Measurements from ENCODE around the gene EFCAB14.
"Not testable (repeated sequence)": the region's sequence is repeated elsewhere in the genome, so short reads cannot be mapped to it uniquely, and the experiment has no call there.

The EFCAB14 gene

DNA sequence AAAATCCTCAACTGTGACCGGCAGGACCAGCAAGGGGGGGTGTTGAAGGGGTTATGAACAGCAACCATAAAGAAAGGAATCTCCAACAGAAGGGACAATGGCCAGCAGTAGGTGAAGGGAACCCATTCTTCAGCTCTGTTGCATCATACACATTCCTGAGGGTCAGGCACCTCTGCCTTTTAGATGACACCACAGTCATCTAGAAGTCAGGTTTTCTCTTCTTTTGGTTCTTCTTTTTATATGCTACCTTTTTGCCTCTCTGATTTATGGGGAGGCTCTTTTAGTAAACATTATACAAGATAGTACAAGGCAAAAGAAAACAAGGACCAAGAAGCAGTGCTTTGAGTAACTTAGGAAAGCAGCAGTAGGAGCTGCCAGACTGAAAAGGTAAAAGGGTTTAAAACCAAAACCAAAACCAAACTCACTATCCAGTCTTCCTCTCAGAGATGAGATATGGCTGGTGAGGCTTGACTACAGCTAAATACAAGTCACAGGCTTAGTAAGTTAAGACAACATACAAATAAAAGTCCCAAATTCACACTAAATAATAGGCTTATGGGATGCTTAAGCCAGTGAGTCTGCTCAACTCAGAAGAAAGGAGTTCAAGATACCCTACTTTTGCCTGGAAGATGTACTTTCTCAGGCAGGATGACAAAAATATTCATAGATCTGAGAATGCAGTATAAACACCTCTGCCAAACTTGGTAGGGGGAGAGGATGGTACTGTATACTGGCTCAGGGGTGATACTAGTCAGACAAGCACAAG, 43.2 kb downstream of the EFCAB14 start:
- H3K27ac ChIP-seq (ENCODE audit: insufficient read depth, low read depth, low read length, poor library complexity, severe bottlenecking): peak overlapping the region; percentile 6
- H3K36me3 ChIP-seq (ENCODE audit: control insufficient read depth, insufficient read depth, low read length): no peaks in the 10 kb centered on the region
- H3K27me3 ChIP-seq (ENCODE audit: control insufficient read depth, insufficient read depth, low read length, poor library complexity, severe bottlenecking): no peaks in the 10 kb centered on the region
- 67 to 71% methylated on average over 1 of the region's 1 CpG for WGBS, 2 experiments
- no peak overlapping the region for H3K4me3 ChIP-seq (ENCODE audit: insufficient read depth, low read depth, low read length)
- no peaks in the 10 kb centered on the region for H3K9me3 ChIP-seq (ENCODE audit: control insufficient read depth, low read length)
- H3K4me1 ChIP-seq (ENCODE audit: control insufficient read depth, insufficient read depth, low read length): no peaks in the 10 kb centered on the region

DNA sequence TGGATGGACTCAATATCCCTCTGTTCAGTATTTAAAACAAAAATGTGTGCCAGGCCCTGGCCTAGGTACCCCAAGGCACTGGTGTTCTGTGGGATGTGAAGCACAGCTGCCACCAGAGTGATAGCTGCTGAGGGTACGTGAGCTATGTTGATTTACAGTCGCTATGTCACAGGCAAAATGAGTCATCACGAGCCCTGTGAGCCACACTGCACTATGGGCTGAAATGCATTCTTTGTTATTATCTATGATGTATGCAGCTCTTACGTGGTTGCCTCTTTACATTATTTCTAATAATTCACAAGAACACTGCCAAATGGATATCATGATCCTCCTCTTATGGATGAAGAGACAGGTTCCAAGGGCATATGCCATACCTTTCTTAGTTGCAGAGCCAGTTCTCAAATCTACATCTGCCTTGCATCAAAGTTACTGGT, 45.1 kb downstream of the EFCAB14 start:
- 72 to 93% methylated on average over 3 to 4 of the region's 4 CpGs for WGBS, 2 experiments
- Histone ChIP-seq H3K9me3 (ENCODE audit: control insufficient read depth, low read length) (no peaks in the 10 kb centered on the region), H3K4me1 (ENCODE audit: control insufficient read depth, insufficient read depth, low read length) (no peaks in the 10 kb centered on the region), H3K4me3 (ENCODE audit: insufficient read depth, low read depth, low read length) (no peak overlapping the region), H3K27me3 (ENCODE audit: control insufficient read depth, insufficient read depth, low read length, poor library complexity, severe bottlenecking) (no peaks in the 10 kb centered on the region), H3K27ac (ENCODE audit: insufficient read depth, low read depth, low read length, poor library complexity, severe bottlenecking) (no peak overlapping the region), H3K36me3 (ENCODE audit: control insufficient read depth, insufficient read depth, low read length) (no peaks in the 10 kb centered on the region)

- no peaks in the 10 kb centered on the region for H3K36me3 ChIP-seq (ENCODE audit: control insufficient read depth, insufficient read depth, low read length)
- no peaks in the 10 kb centered on the region for H3K27me3 ChIP-seq (ENCODE audit: control insufficient read depth, insufficient read depth, low read length, poor library complexity, severe bottlenecking)
- H3K4me1 ChIP-seq (ENCODE audit: control insufficient read depth, insufficient read depth, low read length): peaks cover 3% of the 10 kb centered on the region
- H3K4me3 ChIP-seq (ENCODE audit: insufficient read depth, low read depth, low read length): no peak overlapping the region
- WGBS, 2 experiments: 61 to 69% methylated on average over 8 of the region's 8 CpGs
- no peaks in the 10 kb centered on the region for H3K9me3 ChIP-seq (ENCODE audit: control insufficient read depth, low read length)
- no peak overlapping the region for H3K27ac ChIP-seq (ENCODE audit: insufficient read depth, low read depth, low read length, poor library complexity, severe bottlenecking)
Observed at GRCh38 chr1:46672696-46673095, 46.2 kb downstream of the EFCAB14 start.

DNA sequence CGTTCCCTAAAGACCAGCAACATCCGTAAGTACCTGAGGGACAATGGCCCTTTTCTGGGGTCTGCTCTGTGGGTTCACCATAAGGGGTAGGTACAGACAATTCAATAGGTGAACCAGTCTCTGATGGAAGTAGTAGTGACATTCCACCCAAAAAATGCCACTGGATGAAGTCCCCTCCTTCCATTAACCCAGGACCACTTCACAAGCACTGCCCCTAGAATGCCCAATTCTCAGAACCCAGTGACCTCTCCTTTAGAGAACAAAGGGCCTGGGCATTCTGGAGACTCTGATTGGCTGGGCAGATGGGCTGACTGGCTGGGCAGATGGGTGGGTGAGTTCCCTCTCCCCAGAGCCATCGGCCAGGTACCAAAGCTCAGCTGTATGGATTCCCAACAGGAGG, 47.4 kb downstream of the EFCAB14 start, which contains the start of gene TEX38:
TSS of gene TEX38 (plus strand) at position 301 of the 400 bp plus-strand sequence. CDS start at position 382, 81 bp downstream.
- 95 to 97% methylated on average over 3 of the region's 3 CpGs for WGBS, 2 experiments
- Histone ChIP-seq H3K4me3 (ENCODE audit: insufficient read depth, low read depth, low read length) (no peak within 1 kb of the TSS), H3K9me3 (ENCODE audit: control insufficient read depth, low read length) (no peaks in the 10 kb centered on the region), H3K27ac (ENCODE audit: insufficient read depth, low read depth, low read length, poor library complexity, severe bottlenecking) (no peak within 1 kb of the TSS), H3K36me3 (ENCODE audit: control insufficient read depth, insufficient read depth, low read length) (no peaks in the 10 kb centered on the region), H3K27me3 (ENCODE audit: control insufficient read depth, insufficient read depth, low read length, poor library complexity, severe bottlenecking) (no peaks in the 10 kb centered on the region), H3K4me1 (ENCODE audit: control insufficient read depth, insufficient read depth, low read length) (peaks cover 11% of the 10 kb centered on the region)

GRCh38 chr1:46670134-46670533, 48.8 kb downstream of the EFCAB14 start:
- peaks cover 21% of the 10 kb centered on the region for H3K4me1 ChIP-seq (ENCODE audit: control insufficient read depth, insufficient read depth, low read length)
- no peaks in the 10 kb centered on the region for H3K27me3 ChIP-seq (ENCODE audit: control insufficient read depth, insufficient read depth, low read length, poor library complexity, severe bottlenecking)
- no peak overlapping the region for H3K4me3 ChIP-seq (ENCODE audit: insufficient read depth, low read depth, low read length)
- 90 to 98% methylated on average over 1 of the region's 1 CpG for WGBS, 2 experiments
- H3K9me3 ChIP-seq (ENCODE audit: control insufficient read depth, low read length): no peaks in the 10 kb centered on the region
- no peak overlapping the region for H3K27ac ChIP-seq (ENCODE audit: insufficient read depth, low read depth, low read length, poor library complexity, severe bottlenecking)
- no peaks in the 10 kb centered on the region for H3K36me3 ChIP-seq (ENCODE audit: control insufficient read depth, insufficient read depth, low read length)

- WGBS, 2 experiments: 2% methylated on average over 96 of the region's 96 CpGs
- H3K4me1 ChIP-seq (ENCODE audit: control insufficient read depth, insufficient read depth, low read length): peaks cover 21% of the 10 kb centered on the region
- peaks cover 8% of the 10 kb centered on the region for H3K36me3 ChIP-seq (ENCODE audit: control insufficient read depth, insufficient read depth, low read length)
- peak within 1 kb of the TSS; percentile 88 for H3K4me3 ChIP-seq (ENCODE audit: insufficient read depth, low read depth, low read length)
- H3K27ac ChIP-seq (ENCODE audit: insufficient read depth, low read depth, low read length, poor library complexity, severe bottlenecking): peak within 1 kb of the TSS; percentile 53
- H3K9me3 ChIP-seq (ENCODE audit: control insufficient read depth, low read length): no peaks in the 10 kb centered on the region
- H3K27me3 ChIP-seq (ENCODE audit: control insufficient read depth, insufficient read depth, low read length, poor library complexity, severe bottlenecking): no peaks in the 10 kb centered on the region
Observed at GRCh38 chr1:46667782-46668760, 50.8 kb downstream of the EFCAB14 start, which contains the start of gene ATPAF1. ATPAF1 (minus strand) TSS chr1:46668364; CDS start chr1:46668322, 42 bp downstream.

GRCh38 chr1:46665983-46666382, 52.9 kb downstream of the EFCAB14 start:
- peaks cover 21% of the 10 kb centered on the region for H3K4me1 ChIP-seq (ENCODE audit: control insufficient read depth, insufficient read depth, low read length)
- H3K9me3 ChIP-seq (ENCODE audit: control insufficient read depth, low read length): no peaks in the 10 kb centered on the region
- peaks cover 8% of the 10 kb centered on the region for H3K36me3 ChIP-seq (ENCODE audit: control insufficient read depth, insufficient read depth, low read length)
- no peak overlapping the region for H3K4me3 ChIP-seq (ENCODE audit: insufficient read depth, low read depth, low read length)
- H3K27me3 ChIP-seq (ENCODE audit: control insufficient read depth, insufficient read depth, low read length, poor library complexity, severe bottlenecking): no peaks in the 10 kb centered on the region
- WGBS, 2 experiments: 26 to 31% methylated on average over 2 of the region's 2 CpGs
- no peak overlapping the region for H3K27ac ChIP-seq (ENCODE audit: insufficient read depth, low read depth, low read length, poor library complexity, severe bottlenecking)

DNA sequence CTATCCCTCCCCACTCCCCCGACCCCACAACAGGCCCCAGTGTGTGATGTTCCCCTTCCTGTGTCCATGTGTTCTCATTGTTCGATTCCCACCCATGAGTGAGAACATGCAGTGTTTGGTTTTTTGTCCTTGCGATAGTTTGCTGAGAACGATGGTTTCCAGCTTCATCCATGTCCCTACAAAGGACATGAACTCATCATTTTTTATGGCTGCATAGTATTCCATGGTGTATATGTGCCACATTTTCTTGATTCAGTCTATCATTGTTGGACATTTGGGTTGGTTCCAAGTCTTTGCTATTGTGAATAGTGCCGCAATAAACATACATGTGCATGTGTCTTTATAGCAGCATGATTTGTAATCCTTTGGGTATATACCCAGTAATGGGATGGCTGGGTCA, 56.0 kb downstream of the EFCAB14 start:
- not testable (repeated sequence) for H3K27ac ChIP-seq (ENCODE audit: insufficient read depth, low read depth, low read length, poor library complexity, severe bottlenecking); H3K4me3 ChIP-seq (ENCODE audit: insufficient read depth, low read depth, low read length); H3K9me3 ChIP-seq (ENCODE audit: control insufficient read depth, low read length); H3K27me3 ChIP-seq (ENCODE audit: control insufficient read depth, insufficient read depth, low read length, poor library complexity, severe bottlenecking)
- peaks cover 13% of the 10 kb centered on the region for H3K36me3 ChIP-seq (ENCODE audit: control insufficient read depth, insufficient read depth, low read length)
- peaks cover 18% of the 10 kb centered on the region for H3K4me1 ChIP-seq (ENCODE audit: control insufficient read depth, insufficient read depth, low read length)
- WGBS, 2 experiments: 100% methylated on average over 1 of the region's 5 CpGs

DNA sequence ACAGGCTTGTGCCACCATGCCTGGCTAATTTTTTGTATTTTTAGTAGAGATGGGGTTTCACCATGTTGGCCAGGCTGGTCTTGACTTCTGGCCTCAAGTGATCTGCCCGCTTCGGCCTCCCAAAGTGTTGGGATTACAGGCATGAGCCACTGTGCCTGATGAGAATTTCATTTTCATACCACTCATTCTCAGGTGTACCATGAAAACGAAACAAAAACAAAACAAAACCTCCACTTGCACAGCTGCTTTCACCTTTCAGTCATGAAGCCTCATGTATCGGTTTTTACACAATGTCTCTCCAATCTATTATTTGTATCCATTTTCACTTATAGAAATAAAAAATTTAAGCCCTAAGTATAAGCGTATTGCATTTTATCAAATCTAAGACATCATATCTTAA, 58.8 kb downstream of the EFCAB14 start:
- H3K27ac ChIP-seq (ENCODE audit: insufficient read depth, low read depth, low read length, poor library complexity, severe bottlenecking); H3K9me3 ChIP-seq (ENCODE audit: control insufficient read depth, low read length); H3K4me1 ChIP-seq (ENCODE audit: control insufficient read depth, insufficient read depth, low read length); H3K27me3 ChIP-seq (ENCODE audit: control insufficient read depth, insufficient read depth, low read length, poor library complexity, severe bottlenecking); H3K4me3 ChIP-seq (ENCODE audit: insufficient read depth, low read depth, low read length): not testable (repeated sequence)
- H3K36me3 ChIP-seq (ENCODE audit: control insufficient read depth, insufficient read depth, low read length): peaks cover 23% of the 10 kb centered on the region
- WGBS, 2 experiments: 97% methylated on average over 4 to 5 of the region's 5 CpGs

- Histone ChIP-seq H3K4me3 (ENCODE audit: insufficient read depth, low read depth, low read length) (no peak overlapping the region), H3K36me3 (ENCODE audit: control insufficient read depth, insufficient read depth, low read length) (peaks cover 27% of the 10 kb centered on the region), H3K27me3 (ENCODE audit: control insufficient read depth, insufficient read depth, low read length, poor library complexity, severe bottlenecking) (no peaks in the 10 kb centered on the region), H3K4me1 (ENCODE audit: control insufficient read depth, insufficient read depth, low read length) (no peaks in the 10 kb centered on the region), H3K27ac (ENCODE audit: insufficient read depth, low read depth, low read length, poor library complexity, severe bottlenecking) (no peak overlapping the region), H3K9me3 (ENCODE audit: control insufficient read depth, low read length) (no peaks in the 10 kb centered on the region)
- 87 to 98% methylated on average over 2 of the region's 2 CpGs for WGBS, 2 experiments
Observed at GRCh38 chr1:46659307-46659870, 59.5 kb downstream of the EFCAB14 start.
